Measurements from ENCODE around the gene BET1.

The BET1 gene

GRCh38 chr7:93948873-93949272, 55.3 kb downstream of the BET1 start:
- no peak for DNase-seq
- Histone ChIP-seq H3K9ac (ENCODE audit: low read depth, low read length) (no peak overlapping the region), H3K27me3 (ENCODE audit: insufficient read depth, low read length, poor library complexity) (no peaks in the 10 kb centered on the region), H4K20me1 (ENCODE audit: insufficient read depth, low read length) (no peaks in the 10 kb centered on the region), H3K4me2 (ENCODE audit: insufficient read depth, low read length) (no peak overlapping the region), H3K79me2 (ENCODE audit: insufficient read depth, low read length) (no peaks in the 10 kb centered on the region), H3K9me3 (ENCODE audit: insufficient read depth, low read length, severe bottlenecking) (no peaks in the 10 kb centered on the region), H2AFZ (ENCODE audit: low read depth, low read length) (no peak overlapping the region), H3K4me1 (ENCODE audit: insufficient read depth, low read length) (no peaks in the 10 kb centered on the region), H3K36me3 (ENCODE audit: insufficient read depth, low read length) (no peaks in the 10 kb centered on the region), H3K27ac (ENCODE audit: low read length) (no peak overlapping the region), H3K4me3 (ENCODE audit: low read depth in 1 of 2, low read length in 2 of 2) (no peak overlapping the region)
- ATAC-seq (ENCODE audit: insufficient read depth, low read depth) = no peak
- no peak for TF ChIP-seq EZH2 (IDR thresholded peaks at IDR 0.05; ENCODE audit: borderline replicate concordance, low read depth, low read length, severe bottlenecking)
- TF ChIP-seq, protein P1, sequence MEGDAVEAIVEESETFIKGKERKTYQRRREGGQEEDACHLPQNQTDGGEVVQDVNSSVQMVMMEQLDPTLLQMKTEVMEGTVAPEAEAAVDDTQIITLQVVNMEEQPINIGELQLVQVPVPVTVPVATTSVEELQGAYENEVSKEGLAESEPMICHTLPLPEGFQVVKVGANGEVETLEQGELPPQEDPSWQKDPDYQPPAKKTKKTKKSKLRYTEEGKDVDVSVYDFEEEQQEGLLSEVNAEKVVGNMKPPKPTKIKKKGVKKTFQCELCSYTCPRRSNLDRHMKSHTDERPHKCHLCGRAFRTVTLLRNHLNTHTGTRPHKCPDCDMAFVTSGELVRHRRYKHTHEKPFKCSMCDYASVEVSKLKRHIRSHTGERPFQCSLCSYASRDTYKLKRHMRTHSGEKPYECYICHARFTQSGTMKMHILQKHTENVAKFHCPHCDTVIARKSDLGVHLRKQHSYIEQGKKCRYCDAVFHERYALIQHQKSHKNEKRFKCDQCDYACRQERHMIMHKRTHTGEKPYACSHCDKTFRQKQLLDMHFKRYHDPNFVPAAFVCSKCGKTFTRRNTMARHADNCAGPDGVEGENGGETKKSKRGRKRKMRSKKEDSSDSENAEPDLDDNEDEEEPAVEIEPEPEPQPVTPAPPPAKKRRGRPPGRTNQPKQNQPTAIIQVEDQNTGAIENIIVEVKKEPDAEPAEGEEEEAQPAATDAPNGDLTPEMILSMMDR (IDR thresholded peaks at IDR 0.05; ENCODE audit: borderline replicate concordance, extremely low read depth, low read length, poor library complexity, severe bottlenecking) = no peak

- no peak overlapping the region for H3K27ac ChIP-seq (ENCODE audit: low read length)
- H3K27me3 ChIP-seq (ENCODE audit: insufficient read depth, low read length, poor library complexity) = no peaks in the 10 kb centered on the region
- no peak overlapping the region for H3K9ac ChIP-seq (ENCODE audit: low read depth, low read length)
- H3K9me3 ChIP-seq (ENCODE audit: insufficient read depth, low read length, severe bottlenecking) = no peaks in the 10 kb centered on the region
- H2AFZ ChIP-seq (ENCODE audit: low read depth, low read length) = no peak overlapping the region
- no peak for DNase-seq
- no peaks in the 10 kb centered on the region for H3K79me2 ChIP-seq (ENCODE audit: insufficient read depth, low read length)
- no peaks in the 10 kb centered on the region for H3K4me1 ChIP-seq (ENCODE audit: insufficient read depth, low read length)
- H3K4me3 ChIP-seq (ENCODE audit: low read depth in 1 of 2, low read length in 2 of 2) = no peak overlapping the region
- no peak overlapping the region for H3K4me2 ChIP-seq (ENCODE audit: insufficient read depth, low read length)
- H3K36me3 ChIP-seq (ENCODE audit: insufficient read depth, low read length) = no peaks in the 10 kb centered on the region
- TF ChIP-seq EZH2 (IDR thresholded peaks at IDR 0.05; ENCODE audit: borderline replicate concordance, low read depth, low read length, severe bottlenecking) = no peak
- TF ChIP-seq, protein P1 (IDR thresholded peaks at IDR 0.05; ENCODE audit: borderline replicate concordance, extremely low read depth, low read length, poor library complexity, severe bottlenecking) = no peak
- no peaks in the 10 kb centered on the region for H4K20me1 ChIP-seq (ENCODE audit: insufficient read depth, low read length)
- ATAC-seq (ENCODE audit: insufficient read depth, low read depth) = no peak
Measured at GRCh38 chr7:93948106-93948505, 56.0 kb downstream of the BET1 start.

GRCh38 chr7:93945756-93946535, 58.2 kb downstream of the BET1 start:
- DNase-seq (no peak), ATAC-seq (ENCODE audit: insufficient read depth, low read depth) (no peak)
- Histone ChIP-seq H3K9me3 (ENCODE audit: insufficient read depth, low read length, severe bottlenecking) (no peaks in the 10 kb centered on the region), H2AFZ (ENCODE audit: low read depth, low read length) (no peak overlapping the region), H3K27ac (ENCODE audit: low read length) (no peak overlapping the region), H3K9ac (ENCODE audit: low read depth, low read length) (no peak overlapping the region), H4K20me1 (ENCODE audit: insufficient read depth, low read length) (no peaks in the 10 kb centered on the region), H3K4me1 (ENCODE audit: insufficient read depth, low read length) (no peaks in the 10 kb centered on the region), H3K36me3 (ENCODE audit: insufficient read depth, low read length) (no peaks in the 10 kb centered on the region), H3K4me3 (ENCODE audit: low read depth in 1 of 2, low read length in 2 of 2) (no peak overlapping the region), H3K4me2 (ENCODE audit: insufficient read depth, low read length) (no peak overlapping the region), H3K27me3 (ENCODE audit: insufficient read depth, low read length, poor library complexity) (no peaks in the 10 kb centered on the region), H3K79me2 (ENCODE audit: insufficient read depth, low read length) (no peaks in the 10 kb centered on the region)
- TF ChIP-seq, protein P1 (IDR thresholded peaks at IDR 0.05; ENCODE audit: borderline replicate concordance, extremely low read depth, low read length, poor library complexity, severe bottlenecking) = no peak
- no peak for TF ChIP-seq EZH2 (IDR thresholded peaks at IDR 0.05; ENCODE audit: borderline replicate concordance, low read depth, low read length, severe bottlenecking)
